Body of pancreas (tissue), 4 donors: ENCODE measurements around the gene STAT1.

ENCODE experiments used
- CTCF ChIP-seq, 7 experiments: fragments of 450-650 bp in 4 of 7; fragments of 200-600 bp in 3 of 7; sonication (generic) in 3 of 7; IDR thresholded peaks; one replicate each; pipeline ENCODE4 v1.5.1; 2016 to 2019; ENCODE audit warnings: antibody characterized with exemption in 7 of 7
- POLR2A ChIP-seq, 3 donors: fragments of 450-650 bp; IDR thresholded peaks; one replicate each; pipeline ENCODE4 v1.6.1; 2016; ENCODE audit warnings: antibody characterized with exemption in 3 of 3, mild to moderate bottlenecking in 2 of 3

GRCh38 chr2:190970160-190970559, 43.8 kb downstream of the STAT1 start:
- TF ChIP-seq POLR2A (IDR thresholded peaks at IDR 0.05), result no peak
- no peak for TF ChIP-seq CTCF (IDR thresholded peaks at IDR 0.05)
